Activated T-helper 1 cell treated with anti-CD3 and anti-CD28 coated beads, Interleukin-12 subunit alpha, Interleukin-12 subunit beta, Interleukin-2, Interleukin-4 antibody, amounts not matched to agents 30 ng/mL and 10 ng/mL and 1 ng/mL, durations not matched to agents 14 hours and 24 hours and 36 hours (primary cell): ENCODE measurements around the gene CUTA. TPM values are rescaled to one million over a fixed set of nuclear protein-coding genes. Genes with fewer than 3 reads are reported as not detected.

Source experiments
- DNase-seq: peaks from one replicate; pipeline ENCODE4 v3.0.0; 2021; ENCODE audit warnings: low spot score
- H3K27ac Mint-ChIP-seq: one replicate; pipeline ENCODE4 v1.8.0; 2021; ENCODE audit warnings: mild to moderate bottlenecking, mixed read lengths
- H3K27me3 Mint-ChIP-seq: one replicate; pipeline ENCODE4 v1.8.0; 2022; ENCODE audit warnings: mild to moderate bottlenecking, moderate library complexity, mixed read lengths; ENCODE audit not compliant: insufficient read depth
- H3K36me3 Mint-ChIP-seq: one replicate; pipeline ENCODE4 v1.8.0; 2021; ENCODE audit warnings: low read depth, mixed read lengths
- H3K4me1 Mint-ChIP-seq: one replicate; pipeline ENCODE4 v1.8.0; 2021; ENCODE audit warnings: low read depth, mixed read lengths
- H3K4me3 Mint-ChIP-seq: one replicate; pipeline ENCODE4 v1.8.0; 2021; ENCODE audit warnings: mild to moderate bottlenecking, moderate library complexity, mixed read lengths
- H3K9me3 Mint-ChIP-seq: one replicate; pipeline ENCODE4 v1.8.0; 2021; ENCODE audit warnings: mixed read lengths
- intact Hi-C: fragments of 100-400 bp; cut with micrococcal nuclease; formaldehyde crosslinking; loops from one replicate; pipeline ENCODE4 v1.15.1; 2024
- total RNA-seq: library from RNA; stranded (reverse); gene quantifications from 2 replicates; pipeline ENCODE4 v1.2.3, GENCODE V29; 2022

Gene CUTA
- total RNA-seq, 1 donor from 2014 or later, result 131 TPM

- Mint-ChIP-seq H3K4me3 (peak overlapping the region; percentile 95), H3K27me3 (no peaks in the 10 kb centered on the region), H3K4me1 (peaks cover 76% of the 10 kb centered on the region), H3K9me3 (no peaks in the 10 kb centered on the region), H3K36me3 (peaks cover 29% of the 10 kb centered on the region), H3K27ac (peak overlapping the region; percentile 96)
- DNase-seq, result no peak
- intact Hi-C loops, result loop anchor here (2.0 to 10.0 kb wide), 5 partner anchors 14 to 1242 kb away; partner anchors contain the start of genes AGPAT1, BRD2, LEMD2 and PSMB8
Observed at GRCh38 chr6:33416386-33417127, 1.4 kb downstream of the CUTA start.

GRCh38 chr6:33415831-33416230 lies 2.1 kb downstream of the CUTA start:
- H3K27me3 Mint-ChIP-seq, result no peaks in the 10 kb centered on the region
- peaks cover 29% of the 10 kb centered on the region for H3K36me3 Mint-ChIP-seq
- peak overlapping the region; percentile 95 for H3K4me3 Mint-ChIP-seq
- intact Hi-C loops, result loop anchor here (2.0 to 10.0 kb wide), 5 partner anchors 15 to 1241 kb away; partner anchors contain the start of genes AGPAT1, BRD2, LEMD2 and PSMB8
- H3K9me3 Mint-ChIP-seq, result no peaks in the 10 kb centered on the region
- peak overlapping the region; percentile 96 for H3K27ac Mint-ChIP-seq
- no peak for DNase-seq
- H3K4me1 Mint-ChIP-seq, result peaks cover 74% of the 10 kb centered on the region

- H3K4me1 Mint-ChIP-seq, result peaks cover 76% of the 10 kb centered on the region
- H3K27ac Mint-ChIP-seq, result peak overlapping the region; percentile 45
- peak overlapping the region; percentile 6 for H3K4me3 Mint-ChIP-seq
- DNase-seq, result no peak
- intact Hi-C loops, result loop anchor here (10.0 kb wide), 3 partner anchors 370 to 1240 kb away; partner anchors contain the start of genes AGPAT1, LEMD2, PSMB8 and RNF5
- no peaks in the 10 kb centered on the region for H3K27me3 Mint-ChIP-seq
- peaks cover 29% of the 10 kb centered on the region for H3K36me3 Mint-ChIP-seq
- H3K9me3 Mint-ChIP-seq, result no peaks in the 10 kb centered on the region
Observed at GRCh38 chr6:33414592-33415271, 3.2 kb downstream of the CUTA start.

- H3K9me3 Mint-ChIP-seq, result no peaks in the 10 kb centered on the region
- no peak for DNase-seq
- intact Hi-C loops, result loop anchor here (10.0 kb wide), 3 partner anchors 371 to 1239 kb away; partner anchors contain the start of genes AGPAT1, LEMD2, PSMB8 and RNF5
- H3K4me1 Mint-ChIP-seq, result peaks cover 72% of the 10 kb centered on the region
- H3K27ac Mint-ChIP-seq, result peak overlapping the region; percentile 49
- H3K36me3 Mint-ChIP-seq, result peaks cover 33% of the 10 kb centered on the region
- no peaks in the 10 kb centered on the region for H3K27me3 Mint-ChIP-seq
- H3K4me3 Mint-ChIP-seq, result peak overlapping the region; percentile 41
Observed at GRCh38 chr6:33413241-33414120, 4.4 kb downstream of the CUTA start.

- no peaks in the 10 kb centered on the region for H3K27me3 Mint-ChIP-seq
- H3K4me3 Mint-ChIP-seq, result peak overlapping the region; percentile 59
- intact Hi-C loops, result loop anchor here (10.0 kb wide), 3 partner anchors 372 to 1238 kb away; partner anchors contain the start of genes AGPAT1, LEMD2, PSMB8 and RNF5
- peak overlapping the region; percentile 72 for H3K27ac Mint-ChIP-seq
- H3K4me1 Mint-ChIP-seq, result peaks cover 66% of the 10 kb centered on the region
- DNase-seq, result no peak
- no peaks in the 10 kb centered on the region for H3K9me3 Mint-ChIP-seq
- peaks cover 40% of the 10 kb centered on the region for H3K36me3 Mint-ChIP-seq
Observed at GRCh38 chr6:33412140-33413009, 5.5 kb downstream of the CUTA start.

GRCh38 chr6:33411632-33412005 lies 6.3 kb downstream of the CUTA start:
- intact Hi-C loops, result loop anchor here (2.0 to 10.0 kb wide), 4 partner anchors 13 to 1237 kb away; partner anchors contain the start of genes AGPAT1, LEMD2, PSMB8 and RNF5
- peaks cover 44% of the 10 kb centered on the region for H3K36me3 Mint-ChIP-seq
- H3K27ac Mint-ChIP-seq, result peak overlapping the region; percentile 55
- H3K4me3 Mint-ChIP-seq, result peak overlapping the region; percentile 81
- no peaks in the 10 kb centered on the region for H3K9me3 Mint-ChIP-seq
- no peak for DNase-seq
- H3K27me3 Mint-ChIP-seq, result no peaks in the 10 kb centered on the region
- peaks cover 59% of the 10 kb centered on the region for H3K4me1 Mint-ChIP-seq

- H3K27me3 Mint-ChIP-seq, result no peaks in the 10 kb centered on the region
- no peaks in the 10 kb centered on the region for H3K9me3 Mint-ChIP-seq
- peak within 1 kb of the TSS; percentile 96 for H3K27ac Mint-ChIP-seq
- no peak for DNase-seq
- intact Hi-C loops, result loop anchor here (1.0 to 10.0 kb wide), 12 partner anchors 7 to 1236 kb away; partner anchors contain the start of genes AGPAT1, CUTA, KIFC1 and LEMD2
- peak within 1 kb of the TSS; percentile 91 for H3K4me3 Mint-ChIP-seq
- H3K36me3 Mint-ChIP-seq, result peaks cover 47% of the 10 kb centered on the region
- H3K4me1 Mint-ChIP-seq, result peaks cover 52% of the 10 kb centered on the region
Observed at GRCh38 chr6:33410711-33411631, 6.9 kb downstream of the CUTA start, which contains the start of gene PHF1. Gene PHF1 (plus strand): TSS chr6:33411014. CDS start chr6:33412264, 1,250 bp downstream.

- peak overlapping the region; percentile 96 for H3K27ac Mint-ChIP-seq
- intact Hi-C loops, result loop anchor here (1.0 to 10.0 kb wide), 12 partner anchors 8 to 1235 kb away; partner anchors contain the start of genes AGPAT1, CUTA, KIFC1 and LEMD2
- peaks cover 48% of the 10 kb centered on the region for H3K36me3 Mint-ChIP-seq
- H3K27me3 Mint-ChIP-seq, result no peaks in the 10 kb centered on the region
- H3K9me3 Mint-ChIP-seq, result no peaks in the 10 kb centered on the region
- H3K4me1 Mint-ChIP-seq, result peaks cover 50% of the 10 kb centered on the region
- DNase-seq, result peak; percentile 99
- peak overlapping the region; percentile 91 for H3K4me3 Mint-ChIP-seq
Observed at GRCh38 chr6:33410050-33410710, 7.7 kb downstream of the CUTA start.

- Mint-ChIP-seq H3K4me3 (no peak overlapping the region), H3K36me3 (peaks cover 52% of the 10 kb centered on the region), H3K27me3 (no peaks in the 10 kb centered on the region), H3K4me1 (peaks cover 26% of the 10 kb centered on the region), H3K9me3 (no peaks in the 10 kb centered on the region), H3K27ac (no peak overlapping the region)
- no peak for DNase-seq
- intact Hi-C loops, result no loop called here
Observed at GRCh38 chr6:33407132-33407718, 10.7 kb downstream of the CUTA start.

- intact Hi-C loops, result no loop called here
- Mint-ChIP-seq H3K27ac (no peak overlapping the region), H3K4me3 (no peak overlapping the region), H3K36me3 (peaks cover 52% of the 10 kb centered on the region), H3K9me3 (no peaks in the 10 kb centered on the region), H3K27me3 (no peaks in the 10 kb centered on the region), H3K4me1 (peaks cover 18% of the 10 kb centered on the region)
- no peak for DNase-seq
Observed at GRCh38 chr6:33406126-33406525, 11.8 kb downstream of the CUTA start.
